Lower leg skin (tissue), 4 donors: ENCODE results near the gene PLD5. TPM values are rescaled to one million over a fixed set of nuclear protein-coding genes. Genes with fewer than 3 reads are reported as not detected.

Experiments
- DNase-seq, 2 donors: peaks; one replicate each; pipeline ENCODE4 v3.0.0-alpha.2; 2019; ENCODE audit warnings: low spot score in 2 of 2
- H3K4me3 ChIP-seq: fragments of 200-600 bp; sonication (generic); 2 replicates; pipeline ENCODE4 v1.5.1; 2017; ENCODE audit warnings: mild to moderate bottlenecking, low read depth; ENCODE audit not compliant: poor library complexity, severe bottlenecking
- CTCF ChIP-seq, 3 donors: fragments of 450-650 bp; IDR thresholded peaks; one replicate each; pipeline ENCODE4 v1.5.1; 2016; ENCODE audit warnings: antibody characterized with exemption in 3 of 3, mild to moderate bottlenecking in 3 of 3, moderate library complexity in 2 of 3
- POLR2A ChIP-seq, 2 donors: fragments of 450-650 bp; IDR thresholded peaks; one replicate each; pipeline ENCODE4 v1.6.1; 2016 to 2017; ENCODE audit warnings: antibody characterized with exemption in 2 of 2, mild to moderate bottlenecking in 1 of 2, moderate library complexity in 1 of 2
- WGBS, 2 donors: methylation state at CpG; one replicate each; pipeline ENCODE4 v1.1.5; 2018; 5-methylcytosine and 5-hydroxymethylcytosine counted together
- intact Hi-C: fragments of 100-400 bp; cut with DNase I; formaldehyde crosslinking; loops from one replicate; pipeline ENCODE4 v1.15.0; 2023; ENCODE audit warnings: low total_unique reads
- total RNA-seq, 4 donors: library from RNA; depleted of rRNA; stranded (reverse); fragments of >200 nt; gene quantifications; one replicate each; pipeline ENCODE4 v1.1.0, GENCODE V29; 2016

PLD5 gene
- total RNA-seq, 4 donors from 2014 or later = 0.17 to 0.32 (median 0.25) TPM; not detected in 1

DNA sequence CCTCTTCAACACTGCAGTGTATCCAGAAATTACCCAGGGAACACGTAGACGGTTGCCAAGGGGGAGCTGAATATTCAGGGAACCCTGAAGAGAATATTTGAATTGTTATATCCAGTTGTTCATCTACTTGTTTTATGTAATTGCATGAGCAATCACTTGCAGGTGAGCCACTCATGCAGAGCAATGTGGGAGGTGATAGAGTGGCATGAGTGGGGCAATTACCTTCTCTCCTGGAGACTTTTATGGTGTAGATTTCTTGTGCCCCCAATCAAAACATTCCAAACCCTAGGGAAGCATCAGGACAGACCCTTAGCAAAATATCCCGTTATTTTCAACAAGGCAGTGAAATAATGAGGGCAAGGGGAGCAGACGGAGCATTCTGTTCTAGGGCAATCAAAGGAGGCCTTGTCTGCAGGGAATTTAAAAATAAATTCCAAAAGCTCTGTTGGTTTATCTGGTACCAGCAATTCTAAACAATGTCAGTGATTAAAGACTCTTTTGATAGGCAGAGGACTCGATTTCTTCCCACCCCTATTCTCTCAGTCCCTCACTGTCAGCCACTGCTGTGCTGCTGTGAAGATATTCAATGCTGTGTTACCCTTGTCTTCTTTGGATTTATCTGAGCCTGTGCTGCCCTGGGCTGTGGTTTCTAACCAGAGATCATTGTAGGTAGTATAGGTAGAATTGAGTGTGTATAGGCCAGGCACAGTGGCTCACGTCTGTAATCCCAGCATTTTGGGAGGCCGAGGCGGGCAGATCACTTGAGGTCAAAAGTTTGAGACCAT is 345.4 kb downstream of the PLD5 start:
- no peak for DNase-seq
- no peak overlapping the region for H3K4me3 ChIP-seq
- intact Hi-C loops = no loop called here
- TF ChIP-seq POLR2A (IDR thresholded peaks at IDR 0.05) (no peak), CTCF (IDR thresholded peaks at IDR 0.05) (no peak)
- 58 to 63% methylated on average over 8 of the region's 8 CpGs for WGBS, 2 donors

DNA sequence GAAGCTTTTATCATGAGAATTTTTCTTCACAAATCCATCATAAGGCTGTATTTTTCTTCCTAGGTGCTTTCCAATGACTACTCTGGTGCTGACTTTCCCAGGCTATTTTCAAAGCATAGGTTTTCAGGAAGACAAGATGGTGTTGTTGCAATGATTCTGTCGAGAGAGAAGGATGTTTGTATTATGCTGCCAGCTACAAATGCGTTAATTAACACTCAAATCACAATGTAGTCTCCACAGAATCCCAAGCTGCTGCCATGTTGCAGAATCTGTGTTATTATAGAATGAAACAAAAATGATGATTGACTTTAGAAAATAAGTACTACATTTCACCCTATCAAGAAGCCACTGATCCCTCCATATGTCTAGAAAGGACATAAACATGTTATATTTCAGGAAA is 346.1 kb downstream of the PLD5 start:
- WGBS, 2 donors = 53 to 63% methylated on average over 2 of the region's 2 CpGs
- intact Hi-C loops = no loop called here

DNA sequence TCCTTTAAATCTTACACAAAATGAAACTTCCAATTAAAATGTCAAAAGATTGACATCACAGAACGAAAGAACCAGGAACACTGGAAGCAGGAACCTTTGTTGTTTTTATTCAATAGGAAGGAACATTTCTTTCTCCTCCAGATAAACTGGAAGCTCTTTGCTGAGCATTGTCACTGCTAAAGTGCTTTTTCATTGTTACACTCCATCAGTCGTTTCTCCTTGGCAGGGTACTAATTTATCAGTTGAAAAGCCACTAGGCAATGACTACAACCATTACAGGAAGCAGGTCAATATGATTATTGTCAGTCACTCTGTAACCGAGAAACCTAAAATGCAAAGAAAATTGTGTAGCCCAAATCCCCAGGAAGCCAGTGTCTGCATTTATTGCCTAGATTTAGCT is 362.4 kb downstream of the PLD5 start:
- TF ChIP-seq POLR2A (IDR thresholded peaks at IDR 0.05) (no peak), CTCF (IDR thresholded peaks at IDR 0.05) (no peak)
- WGBS, 2 donors = 53 to 58% methylated on average over 3 of the region's 3 CpGs
- intact Hi-C loops = no loop called here
- DNase-seq = no peak
- no peak overlapping the region for H3K4me3 ChIP-seq

More for the DNA sequence above, 346.1 kb downstream of the PLD5 start:
- H3K4me3 ChIP-seq = no peak overlapping the region
- DNase-seq = no peak
- no peak for TF ChIP-seq CTCF (IDR thresholded peaks at IDR 0.05)
- TF ChIP-seq POLR2A (IDR thresholded peaks at IDR 0.05) = no peak

GRCh38 chr1:242147096-242147976 is 377.2 kb downstream of the PLD5 start:
- TF ChIP-seq CTCF (IDR thresholded peaks at IDR 0.05) (no peak), POLR2A (IDR thresholded peaks at IDR 0.05) (no peak)
- intact Hi-C loops = no loop called here
- H3K4me3 ChIP-seq = no peak overlapping the region
- 25 to 27% methylated on average over 4 of the region's 4 CpGs for WGBS, 2 donors
- DNase-seq = no peak

- intact Hi-C loops = no loop called here
Measured at GRCh38 chr1:242146652-242147051, 377.8 kb downstream of the PLD5 start.

More at GRCh38 chr1:242146652-242147051, 377.8 kb downstream of the PLD5 start:
- no peak for DNase-seq
- WGBS, 2 donors = 31 to 44% methylated on average over 3 of the region's 3 CpGs
- no peak overlapping the region for H3K4me3 ChIP-seq
- TF ChIP-seq POLR2A (IDR thresholded peaks at IDR 0.05) (no peak), CTCF (IDR thresholded peaks at IDR 0.05) (no peak)
